Measurements from ENCODE around the gene MSI2. TPM values are rescaled to one million over a fixed set of nuclear protein-coding genes. Genes with fewer than 3 reads are reported as not detected.

MSI2 gene
- total RNA-seq, 1 donor from 2014 or later, result 44.6 TPM

GRCh38 chr17:57271821-57272220 lies 15.5 kb downstream of the MSI2 start:
- no peak for DNase-seq

- DNase-seq, result no peak
These were observed 17.2 kb downstream of the MSI2 start for GRCh38 chr17:57273490-57273889.

- DNase-seq, result no peak
These were observed 17.8 kb downstream of the MSI2 start for GRCh38 chr17:57274162-57274561.

GRCh38 chr17:57275071-57275764 lies 18.9 kb downstream of the MSI2 start:
- DNase-seq, result no peak

GRCh38 chr17:57276621-57277020 lies 20.3 kb downstream of the MSI2 start:
- no peak for DNase-seq

GRCh38 chr17:57277923-57278604 lies 21.7 kb downstream of the MSI2 start:
- no peak for DNase-seq

GRCh38 chr17:57278740-57279387 lies 22.5 kb downstream of the MSI2 start:
- DNase-seq, result no peak

- no peak for DNase-seq
These were observed 23.1 kb downstream of the MSI2 start for GRCh38 chr17:57279432-57279831.

- no peak for DNase-seq
These were observed 25.6 kb downstream of the MSI2 start for GRCh38 chr17:57281887-57282286.

GRCh38 chr17:57282296-57282695 lies 26.0 kb downstream of the MSI2 start:
- no peak for DNase-seq

- no peak for DNase-seq
These were observed 27.1 kb downstream of the MSI2 start for GRCh38 chr17:57283203-57283971.

GRCh38 chr17:57284583-57284982 lies 28.3 kb downstream of the MSI2 start:
- no peak for DNase-seq

- no peak for DNase-seq
These were observed 28.8 kb downstream of the MSI2 start for GRCh38 chr17:57284984-57285646.

GRCh38 chr17:57285701-57286100 lies 29.4 kb downstream of the MSI2 start:
- no peak for DNase-seq

- no peak for DNase-seq
These were observed 30.2 kb downstream of the MSI2 start for GRCh38 chr17:57286399-57287105.

GRCh38 chr17:57288040-57288772 lies 31.9 kb downstream of the MSI2 start:
- DNase-seq, result no peak

- DNase-seq, result no peak
These were observed 32.4 kb downstream of the MSI2 start for GRCh38 chr17:57288773-57289121.

GRCh38 chr17:57289130-57289529 lies 32.8 kb downstream of the MSI2 start:
- no peak for DNase-seq

- DNase-seq, result no peak
These were observed 33.3 kb downstream of the MSI2 start for GRCh38 chr17:57289613-57290012.

GRCh38 chr17:57290981-57291380 lies 34.7 kb downstream of the MSI2 start:
- DNase-seq, result no peak

- DNase-seq, result no peak
These were observed 35.8 kb downstream of the MSI2 start for GRCh38 chr17:57292091-57292490.
